ENCODE measurements around the gene C16orf92. TPM values are rescaled to one million over a fixed set of nuclear protein-coding genes. Genes with fewer than 3 reads are reported as not detected.
A peak's percentile ranks its signal among the peaks of the same experiment; 100 is the strongest.

C16orf92 gene
- total and polyA plus RNA-seq, 2 of the 13 experiments (the other 11 are each of a cell fraction or from before 2014, with no cell fraction given) = not detected

DNA sequence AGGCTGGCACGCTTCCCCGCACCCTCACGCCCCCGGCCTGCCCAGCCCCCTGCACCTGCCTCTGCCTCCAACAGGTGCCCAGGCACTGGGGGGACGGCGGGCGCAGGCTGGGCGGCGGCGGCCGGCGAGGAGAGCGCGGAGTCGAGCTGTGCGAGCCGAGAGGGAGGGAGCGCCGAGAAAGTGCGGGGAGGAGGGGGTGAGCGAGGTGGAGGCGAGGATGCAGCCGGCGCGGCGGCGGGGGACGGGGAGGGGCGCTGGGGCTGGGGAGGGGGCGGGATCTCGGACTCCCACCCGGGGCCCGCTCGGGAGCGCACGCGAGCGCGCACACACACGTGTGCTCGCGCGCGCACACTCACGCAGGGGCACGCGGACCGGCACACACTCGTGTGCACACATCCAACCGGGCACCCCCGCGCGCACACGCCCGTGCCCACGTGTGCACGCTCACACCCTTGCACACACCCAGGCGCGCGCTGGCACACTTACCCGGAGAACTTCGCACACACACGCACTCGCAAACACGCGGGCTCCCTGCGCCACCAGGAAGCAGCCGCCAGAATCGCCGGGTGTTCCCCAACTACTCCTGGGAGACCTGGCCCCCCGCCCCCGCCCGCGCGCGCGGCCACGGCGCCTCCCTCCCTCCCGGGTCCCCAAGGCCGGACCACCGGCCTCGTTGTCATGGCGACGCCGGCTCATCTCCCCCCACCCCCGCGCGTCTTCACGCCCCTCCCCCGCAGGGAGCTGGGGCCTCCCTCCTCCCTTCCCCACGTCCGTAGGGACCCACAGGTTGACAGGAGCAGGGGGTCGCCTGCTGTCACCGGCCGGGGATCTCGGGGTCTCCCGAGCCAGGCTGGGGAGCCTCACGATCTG lies 11.9 kb upstream of the C16orf92 start, which contains the start of gene DOC2A (continued):
- no peak for TF ChIP-seq ZNF616 (CRISPR knock-in tag; IDR thresholded peaks at IDR 0.05; ENCODE audit: low read depth)
- peak; percentile 66 for TF ChIP-seq HNRNPK (IDR thresholded peaks at IDR 0.05; ENCODE audit: low read depth, low read length, poor library complexity, severe bottlenecking)
- no peak for TF ChIP-seq ZNF382 (CRISPR knock-in tag; IDR thresholded peaks at IDR 0.05; ENCODE audit: borderline replicate concordance)
- no peak for TF ChIP-seq ZBTB37 (CRISPR knock-in tag; IDR thresholded peaks at IDR 0.05)
- TF ChIP-seq ZNF883 (CRISPR knock-in tag; IDR thresholded peaks at IDR 0.05; ENCODE audit: not compliant biosample characterization) = peak; percentile 26
- 0 out of 2 replicates have a peak, but pooled peaks have one; percentile 64 for TF ChIP-seq ZNF333 (CRISPR knock-in tag; IDR thresholded peaks at IDR 0.05; ENCODE audit: borderline replicate concordance)
- peak; percentile 62; the same call in 1 of the 2 replicates for TF ChIP-seq ZNF441 (CRISPR knock-in tag; IDR thresholded peaks at IDR 0.05; ENCODE audit: borderline replicate concordance)
- TF ChIP-seq, protein P1, sequence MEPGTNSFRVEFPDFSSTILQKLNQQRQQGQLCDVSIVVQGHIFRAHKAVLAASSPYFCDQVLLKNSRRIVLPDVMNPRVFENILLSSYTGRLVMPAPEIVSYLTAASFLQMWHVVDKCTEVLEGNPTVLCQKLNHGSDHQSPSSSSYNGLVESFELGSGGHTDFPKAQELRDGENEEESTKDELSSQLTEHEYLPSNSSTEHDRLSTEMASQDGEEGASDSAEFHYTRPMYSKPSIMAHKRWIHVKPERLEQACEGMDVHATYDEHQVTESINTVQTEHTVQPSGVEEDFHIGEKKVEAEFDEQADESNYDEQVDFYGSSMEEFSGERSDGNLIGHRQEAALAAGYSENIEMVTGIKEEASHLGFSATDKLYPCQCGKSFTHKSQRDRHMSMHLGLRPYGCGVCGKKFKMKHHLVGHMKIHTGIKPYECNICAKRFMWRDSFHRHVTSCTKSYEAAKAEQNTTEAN (CRISPR knock-in tag; conservative IDR thresholded peaks at IDR 0.05) = 0 out of 2 replicates have a peak, but pooled peaks have one; percentile 32
- TF ChIP-seq PLRG1 (conservative IDR thresholded peaks at IDR 0.05) = no peak
- 0 out of 2 replicates have a peak, but pooled peaks have one; percentile 11 for TF ChIP-seq BHLHE40 (IDR thresholded peaks at IDR 0.05; ENCODE audit: low read length)
- TF ChIP-seq SP4 (CRISPR knock-in tag; IDR thresholded peaks at IDR 0.05) = 0 out of 2 replicates have a peak, but pooled peaks have one; percentile 25
